Measurements from ENCODE around the gene ABRACL. TPM values are rescaled to one million over a fixed set of nuclear protein-coding genes. Genes with fewer than 3 reads are reported as not detected.

The ABRACL gene
- total and polyA plus RNA-seq, 2 experiments from 2014 or later, result 134 to 516 TPM

DNA sequence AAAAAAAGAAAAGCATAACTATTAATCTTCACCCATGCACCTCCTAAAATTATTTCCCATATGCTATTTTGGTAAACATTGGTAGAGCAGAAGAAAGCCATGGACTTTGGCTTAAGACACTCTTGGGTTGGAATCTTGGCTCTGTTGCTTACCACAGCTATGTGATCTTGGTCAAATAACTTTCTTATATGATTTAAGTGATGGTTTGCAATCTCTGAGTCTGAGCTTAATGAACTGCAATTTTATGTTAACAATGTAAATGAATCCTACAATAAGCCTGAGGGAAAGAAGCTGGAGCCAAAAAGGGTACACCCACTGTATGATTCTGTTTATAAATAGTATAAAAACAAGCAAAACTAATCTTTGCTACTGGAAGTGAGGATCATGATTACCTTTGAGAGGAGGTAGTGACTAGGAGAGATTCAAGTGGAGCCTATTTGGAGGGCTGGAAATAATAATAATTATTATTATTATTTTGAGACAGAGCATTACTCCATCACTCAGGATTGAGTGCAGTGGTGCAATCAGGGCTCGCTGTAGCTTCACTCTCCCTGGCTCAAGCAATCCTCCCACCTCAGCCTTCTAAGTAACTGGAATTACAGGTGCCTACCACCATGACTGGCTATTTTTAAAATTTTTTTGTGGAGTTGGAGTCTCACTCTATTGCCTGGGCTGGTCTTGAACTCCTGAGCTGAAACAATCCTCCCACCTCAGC lies 34.5 kb downstream of the ABRACL start:
- no peak for DNase-seq (ENCODE audit: low spot score)
- no peaks in the 10 kb centered on the region for H3K9me2 ChIP-seq (ENCODE audit: insufficient read depth)
- no peaks in the 10 kb centered on the region for H3K36me3 Mint-ChIP-seq (ENCODE audit: low read depth)
- no peak overlapping the region for H3K27ac ChIP-seq (ENCODE audit: low read depth)
- peaks cover 5% of the 10 kb centered on the region; the same call in 2 of the 3 replicates for H3K4me1 Mint-ChIP-seq
- no peak overlapping the region for H3K4me2 ChIP-seq
- H2AFZ ChIP-seq, result no peak overlapping the region
- H3K27ac Mint-ChIP-seq, result no peak overlapping the region
- H3K36me3 ChIP-seq (ENCODE audit: insufficient read depth), result no peaks in the 10 kb centered on the region
- no peaks in the 10 kb centered on the region for H3K4me1 ChIP-seq (ENCODE audit: insufficient read depth)
- no peaks in the 10 kb centered on the region for H3K27me3 ChIP-seq (ENCODE audit: insufficient read depth)
- H3K4me3 ChIP-seq, result no peak overlapping the region
- no peak for ATAC-seq
- no peaks in the 10 kb centered on the region for H3F3A ChIP-seq (replicated peaks; ENCODE audit: low read depth)
- H3K4me3 Mint-ChIP-seq, result no peak overlapping the region
- peaks cover 5% of the 10 kb centered on the region for H3K27me3 Mint-ChIP-seq (ENCODE audit: insufficient read depth, low read depth, poor library complexity)
- H4K20me1 ChIP-seq (replicated peaks; ENCODE audit: insufficient read depth), result no peaks in the 10 kb centered on the region; the same call in 1 of the 2 replicates
- TF ChIP-seq STAT1 (IDR thresholded peaks at IDR 0.05; ENCODE audit: unreplicated experiment) (no peak), EZH2 (IDR thresholded peaks at IDR 0.05; ENCODE audit: low read depth, unreplicated experiment) (no peak), NANOG (IDR thresholded peaks at IDR 0.05; ENCODE audit: borderline replicate concordance) (no peak), POLR2AphosphoS5 (IDR thresholded peaks at IDR 0.05; ENCODE audit: low read depth) (no peak), ZNF114 (CRISPR knock-in tag; IDR thresholded peaks at IDR 0.05) (no peak), CREB1 (CRISPR knock-in tag; IDR thresholded peaks at IDR 0.05; ENCODE audit: low read depth) (no peak)
- TF ChIP-seq, protein P1, sequence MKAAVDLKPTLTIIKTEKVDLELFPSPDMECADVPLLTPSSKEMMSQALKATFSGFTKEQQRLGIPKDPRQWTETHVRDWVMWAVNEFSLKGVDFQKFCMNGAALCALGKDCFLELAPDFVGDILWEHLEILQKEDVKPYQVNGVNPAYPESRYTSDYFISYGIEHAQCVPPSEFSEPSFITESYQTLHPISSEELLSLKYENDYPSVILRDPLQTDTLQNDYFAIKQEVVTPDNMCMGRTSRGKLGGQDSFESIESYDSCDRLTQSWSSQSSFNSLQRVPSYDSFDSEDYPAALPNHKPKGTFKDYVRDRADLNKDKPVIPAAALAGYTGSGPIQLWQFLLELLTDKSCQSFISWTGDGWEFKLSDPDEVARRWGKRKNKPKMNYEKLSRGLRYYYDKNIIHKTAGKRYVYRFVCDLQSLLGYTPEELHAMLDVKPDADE (IDR thresholded peaks at IDR 0.05), result no peak
- TF ChIP-seq, protein P2, sequence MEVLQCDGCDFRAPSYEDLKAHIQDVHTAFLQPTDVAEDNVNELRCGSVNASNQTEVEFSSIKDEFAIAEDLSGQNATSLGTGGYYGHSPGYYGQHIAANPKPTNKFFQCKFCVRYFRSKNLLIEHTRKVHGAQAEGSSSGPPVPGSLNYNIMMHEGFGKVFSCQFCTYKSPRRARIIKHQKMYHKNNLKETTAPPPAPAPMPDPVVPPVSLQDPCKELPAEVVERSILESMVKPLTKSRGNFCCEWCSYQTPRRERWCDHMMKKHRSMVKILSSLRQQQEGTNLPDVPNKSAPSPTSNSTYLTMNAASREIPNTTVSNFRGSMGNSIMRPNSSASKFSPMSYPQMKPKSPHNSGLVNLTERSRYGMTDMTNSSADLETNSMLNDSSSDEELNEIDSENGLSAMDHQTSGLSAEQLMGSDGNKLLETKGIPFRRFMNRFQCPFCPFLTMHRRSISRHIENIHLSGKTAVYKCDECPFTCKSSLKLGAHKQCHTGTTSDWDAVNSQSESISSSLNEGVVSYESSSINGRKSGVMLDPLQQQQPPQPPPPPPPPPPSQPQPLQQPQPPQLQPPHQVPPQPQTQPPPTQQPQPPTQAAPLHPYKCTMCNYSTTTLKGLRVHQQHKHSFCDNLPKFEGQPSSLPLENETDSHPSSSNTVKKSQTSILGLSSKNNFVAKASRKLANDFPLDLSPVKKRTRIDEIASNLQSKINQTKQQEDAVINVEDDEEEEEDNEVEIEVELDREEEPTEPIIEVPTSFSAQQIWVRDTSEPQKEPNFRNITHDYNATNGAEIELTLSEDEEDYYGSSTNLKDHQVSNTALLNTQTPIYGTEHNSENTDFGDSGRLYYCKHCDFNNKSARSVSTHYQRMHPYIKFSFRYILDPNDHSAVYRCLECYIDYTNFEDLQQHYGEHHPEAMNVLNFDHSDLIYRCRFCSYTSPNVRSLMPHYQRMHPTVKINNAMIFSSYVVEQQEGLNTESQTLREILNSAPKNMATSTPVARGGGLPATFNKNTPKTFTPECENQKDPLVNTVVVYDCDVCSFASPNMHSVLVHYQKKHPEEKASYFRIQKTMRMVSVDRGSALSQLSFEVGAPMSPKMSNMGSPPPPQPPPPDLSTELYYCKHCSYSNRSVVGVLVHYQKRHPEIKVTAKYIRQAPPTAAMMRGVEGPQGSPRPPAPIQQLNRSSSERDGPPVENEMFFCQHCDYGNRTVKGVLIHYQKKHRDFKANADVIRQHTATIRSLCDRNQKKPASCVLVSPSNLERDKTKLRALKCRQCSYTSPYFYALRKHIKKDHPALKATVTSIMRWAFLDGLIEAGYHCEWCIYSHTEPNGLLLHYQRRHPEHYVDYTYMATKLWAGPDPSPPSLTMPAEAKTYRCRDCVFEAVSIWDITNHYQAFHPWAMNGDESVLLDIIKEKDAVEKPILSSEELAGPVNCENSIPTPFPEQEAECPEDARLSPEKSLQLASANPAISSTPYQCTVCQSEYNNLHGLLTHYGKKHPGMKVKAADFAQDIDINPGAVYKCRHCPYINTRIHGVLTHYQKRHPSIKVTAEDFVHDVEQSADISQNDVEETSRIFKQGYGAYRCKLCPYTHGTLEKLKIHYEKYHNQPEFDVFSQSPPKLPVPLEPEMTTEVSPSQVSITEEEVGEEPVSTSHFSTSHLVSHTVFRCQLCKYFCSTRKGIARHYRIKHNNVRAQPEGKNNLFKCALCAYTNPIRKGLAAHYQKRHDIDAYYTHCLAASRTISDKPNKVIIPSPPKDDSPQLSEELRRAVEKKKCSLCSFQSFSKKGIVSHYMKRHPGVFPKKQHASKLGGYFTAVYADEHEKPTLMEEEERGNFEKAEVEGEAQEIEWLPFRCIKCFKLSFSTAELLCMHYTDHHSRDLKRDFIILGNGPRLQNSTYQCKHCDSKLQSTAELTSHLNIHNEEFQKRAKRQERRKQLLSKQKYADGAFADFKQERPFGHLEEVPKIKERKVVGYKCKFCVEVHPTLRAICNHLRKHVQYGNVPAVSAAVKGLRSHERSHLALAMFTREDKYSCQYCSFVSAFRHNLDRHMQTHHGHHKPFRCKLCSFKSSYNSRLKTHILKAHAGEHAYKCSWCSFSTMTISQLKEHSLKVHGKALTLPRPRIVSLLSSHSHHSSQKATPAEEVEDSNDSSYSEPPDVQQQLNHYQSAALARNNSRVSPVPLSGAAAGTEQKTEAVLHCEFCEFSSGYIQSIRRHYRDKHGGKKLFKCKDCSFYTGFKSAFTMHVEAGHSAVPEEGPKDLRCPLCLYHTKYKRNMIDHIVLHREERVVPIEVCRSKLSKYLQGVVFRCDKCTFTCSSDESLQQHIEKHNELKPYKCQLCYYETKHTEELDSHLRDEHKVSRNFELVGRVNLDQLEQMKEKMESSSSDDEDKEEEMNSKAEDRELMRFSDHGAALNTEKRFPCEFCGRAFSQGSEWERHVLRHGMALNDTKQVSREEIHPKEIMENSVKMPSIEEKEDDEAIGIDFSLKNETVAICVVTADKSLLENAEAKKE (CRISPR knock-in tag; IDR thresholded peaks at IDR 0.05), result no peak
- TF ChIP-seq, protein P3, sequence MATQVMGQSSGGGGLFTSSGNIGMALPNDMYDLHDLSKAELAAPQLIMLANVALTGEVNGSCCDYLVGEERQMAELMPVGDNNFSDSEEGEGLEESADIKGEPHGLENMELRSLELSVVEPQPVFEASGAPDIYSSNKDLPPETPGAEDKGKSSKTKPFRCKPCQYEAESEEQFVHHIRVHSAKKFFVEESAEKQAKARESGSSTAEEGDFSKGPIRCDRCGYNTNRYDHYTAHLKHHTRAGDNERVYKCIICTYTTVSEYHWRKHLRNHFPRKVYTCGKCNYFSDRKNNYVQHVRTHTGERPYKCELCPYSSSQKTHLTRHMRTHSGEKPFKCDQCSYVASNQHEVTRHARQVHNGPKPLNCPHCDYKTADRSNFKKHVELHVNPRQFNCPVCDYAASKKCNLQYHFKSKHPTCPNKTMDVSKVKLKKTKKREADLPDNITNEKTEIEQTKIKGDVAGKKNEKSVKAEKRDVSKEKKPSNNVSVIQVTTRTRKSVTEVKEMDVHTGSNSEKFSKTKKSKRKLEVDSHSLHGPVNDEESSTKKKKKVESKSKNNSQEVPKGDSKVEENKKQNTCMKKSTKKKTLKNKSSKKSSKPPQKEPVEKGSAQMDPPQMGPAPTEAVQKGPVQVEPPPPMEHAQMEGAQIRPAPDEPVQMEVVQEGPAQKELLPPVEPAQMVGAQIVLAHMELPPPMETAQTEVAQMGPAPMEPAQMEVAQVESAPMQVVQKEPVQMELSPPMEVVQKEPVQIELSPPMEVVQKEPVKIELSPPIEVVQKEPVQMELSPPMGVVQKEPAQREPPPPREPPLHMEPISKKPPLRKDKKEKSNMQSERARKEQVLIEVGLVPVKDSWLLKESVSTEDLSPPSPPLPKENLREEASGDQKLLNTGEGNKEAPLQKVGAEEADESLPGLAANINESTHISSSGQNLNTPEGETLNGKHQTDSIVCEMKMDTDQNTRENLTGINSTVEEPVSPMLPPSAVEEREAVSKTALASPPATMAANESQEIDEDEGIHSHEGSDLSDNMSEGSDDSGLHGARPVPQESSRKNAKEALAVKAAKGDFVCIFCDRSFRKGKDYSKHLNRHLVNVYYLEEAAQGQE (IDR thresholded peaks at IDR 0.05; ENCODE audit: unreplicated experiment), result no peak
- H3K79me2 ChIP-seq (replicated peaks; ENCODE audit: insufficient read depth), result no peaks in the 10 kb centered on the region
- no peaks in the 10 kb centered on the region for H3K9me3 Mint-ChIP-seq

Measured in GM23338 (cell line).